GM12878 (cell line): Measurements from ENCODE around the gene LRP3. TPM values are rescaled to one million over a fixed set of nuclear protein-coding genes. Genes with fewer than 3 reads are reported as not detected.

Experiments
- ATAC-seq: fragments of 200-7000 bp; cut with Tn5 transposase; 3 replicates; pipeline ENCODE4 v1.9.1; 2020; ENCODE audit warnings: mild to moderate bottlenecking, moderate library complexity
- BruUV-seq: library from RNA; stranded (reverse); fragments of 400-500 nt; replicated peaks from 2 replicates; lab custom pipeline; 2021; lab: Mats Ljungman, UMichigan
- CTCF ChIA-PET: fragments of 300-600 bp; sonication (Branson Sonifier 250); formaldehyde crosslinking; extraction: SDS; loops from one replicate; lab custom pipeline; 2021; ENCODE audit warnings: inconsistent platforms; lab: Yijun Ruan, JAX
- POLR2A ChIA-PET: fragments of 350-600 bp; formaldehyde crosslinking; extraction: SDS; loops from one replicate; lab custom pipeline; 2021; ENCODE audit warnings: inconsistent platforms; lab: Charles Lee
- RAD21 ChIA-PET: fragments of 300-600 bp; sonication (Branson Sonifier 250); formaldehyde crosslinking; loops from one replicate; lab custom pipeline; 2023; ENCODE audit warnings: antibody characterized with exemption; ENCODE audit not compliant: unreplicated experiment; lab: Charles Lee
- SMC1A ChIA-PET: fragments of 300-600 bp; sonication (Branson Sonifier 250); formaldehyde crosslinking; loops from one replicate; lab custom pipeline; 2023; ENCODE audit not compliant: unreplicated experiment, uncharacterized antibody; lab: Charles Lee
- DNase-seq: peaks from one replicate; pipeline ENCODE4 v3.0.0-alpha.2; 2011; ENCODE audit warnings: low read depth, low spot score
- FAIRE-seq: peaks from 3 replicates; lab custom pipeline; 2011; peaks lifted over from hg19 to GRCh38; lab: Jason Lieb, UNC
- H2AFZ ChIP-seq: 2 replicates; pipeline ENCODE4 v1.6.0; 2011; ENCODE audit warnings: low read depth, low read length, control low read depth; ENCODE audit not compliant: control insufficient read depth
- H3K27ac ChIP-seq: 2 replicates; pipeline ENCODE4 v1.5.1; 2011; ENCODE audit warnings: control low read depth; ENCODE audit not compliant: control insufficient read depth, insufficient read depth
- H3K27me3 ChIP-seq, 2 experiments: replicated peaks in 1 of 2; 2 replicates each; pipeline versions ENCODE4 v1.6.0 to v1.6.1; 2011; ENCODE audit warnings: low read length in 1 of 2; ENCODE audit not compliant: control insufficient read depth in 2 of 2, insufficient read depth in 2 of 2
- H3K36me3 ChIP-seq, 2 experiments: 2 replicates each; pipeline ENCODE4 v1.5.1; 2011; ENCODE audit warnings: low read length in 1 of 2; ENCODE audit not compliant: control insufficient read depth in 2 of 2, insufficient read depth in 2 of 2
- H3K4me1 ChIP-seq: 2 replicates; pipeline ENCODE4 v1.6.1; 2011; ENCODE audit warnings: mild to moderate bottlenecking, low read length, moderate library complexity, mixed read lengths; ENCODE audit not compliant: control insufficient read depth, insufficient read depth
- H3K4me2 ChIP-seq: 2 replicates; pipeline ENCODE4 v1.6.0; 2011; ENCODE audit warnings: control low read depth; ENCODE audit not compliant: control insufficient read depth, insufficient read depth
- H3K4me3 ChIP-seq: fragments of 200-600 bp; sonication (generic); 2 replicates; pipeline ENCODE4 v1.5.1; 2016
- H3K79me2 ChIP-seq: 2 replicates; pipeline ENCODE4 v1.6.0; 2011; ENCODE audit warnings: low read length; ENCODE audit not compliant: control insufficient read depth, insufficient read depth
- H3K9ac ChIP-seq: 2 replicates; pipeline ENCODE4 v1.8.0; 2011; ENCODE audit warnings: low read length, control low read depth, mixed read lengths; ENCODE audit not compliant: control insufficient read depth, insufficient read depth
- H3K9me3 ChIP-seq: replicated peaks from 3 replicates; pipeline ENCODE4 v1.5.1; 2011; ENCODE audit warnings: mild to moderate bottlenecking, low read length; ENCODE audit not compliant: control insufficient read depth, insufficient read depth
- H4K20me1 ChIP-seq: 2 replicates; pipeline ENCODE4 v1.6.0; 2011; ENCODE audit not compliant: control insufficient read depth, insufficient read depth
- BMI1 ChIP-seq: fragments of 450-650 bp; IDR thresholded peaks from 2 replicates; pipeline ENCODE4 v1.6.1; 2016; ENCODE audit warnings: mild to moderate bottlenecking, moderate library complexity, borderline replicate concordance
- CHD2 ChIP-seq: IDR thresholded peaks from 2 replicates; pipeline ENCODE4 v1.6.1; 2011; ENCODE audit warnings: low read depth, low read length, improper control_type of control experiment, borderline replicate concordance
- EED ChIP-seq: sonication (generic); IDR thresholded peaks from 2 replicates; pipeline ENCODE4 v1.6.1; 2016; ENCODE audit warnings: antibody characterized with exemption, low read depth
- KDM1A ChIP-seq: fragments of 200-600 bp; sonication (generic); IDR thresholded peaks from 2 replicates; pipeline ENCODE4 v1.6.1; 2016; ENCODE audit warnings: borderline replicate concordance
- KLF5 ChIP-seq: fragments of 450-650 bp; IDR thresholded peaks from 2 replicates; pipeline ENCODE4 v1.6.1; 2014; ENCODE audit warnings: mild to moderate bottlenecking; ENCODE audit not compliant: partially characterized antibody
- NFXL1 ChIP-seq: fragments of 450-650 bp; IDR thresholded peaks from 2 replicates; pipeline ENCODE4 v1.6.1; 2017; ENCODE audit warnings: antibody characterized with exemption, mild to moderate bottlenecking, borderline replicate concordance
- NR2C1 ChIP-seq: fragments of 450-650 bp; IDR thresholded peaks from 2 replicates; pipeline ENCODE4 v1.6.1; 2017; ENCODE audit warnings: antibody characterized with exemption, mild to moderate bottlenecking, moderate library complexity
- RAD51 ChIP-seq: fragments of 450-650 bp; IDR thresholded peaks from 2 replicates; pipeline ENCODE4 v1.6.1; 2016; ENCODE audit warnings: moderate library complexity, mild to moderate bottlenecking, inconsistent platforms
- SMARCA5 ChIP-seq: fragments of 450-650 bp; IDR thresholded peaks from 2 replicates; pipeline ENCODE4 v1.6.1; 2017; ENCODE audit warnings: mild to moderate bottlenecking
- SREBF1 ChIP-seq: IDR thresholded peaks from 2 replicates; pipeline ENCODE4 v1.6.1; 2012; ENCODE audit warnings: mild to moderate bottlenecking, low read length
- SREBF2 ChIP-seq: IDR thresholded peaks from 2 replicates; pipeline ENCODE4 v1.6.1; 2012; ENCODE audit warnings: mild to moderate bottlenecking, low read length
- SUPT20H ChIP-seq: IDR thresholded peaks from 2 replicates; pipeline ENCODE4 v1.6.1; 2011; ENCODE audit warnings: low read depth, mild to moderate bottlenecking, low read length, moderate library complexity, borderline replicate concordance; ENCODE audit not compliant: control insufficient read depth
- TCF12 ChIP-seq: IDR thresholded peaks from 2 replicates; pipeline ENCODE4 v1.6.1; 2011; ENCODE audit warnings: low read depth, mild to moderate bottlenecking, low read length
- WGBS: methylation state at CpG from one replicate; pipeline ENCODE4 v1.1.6; 2016; ENCODE audit warnings: low lambda C conversion rate; ENCODE audit not compliant: insufficient replicate concordance, insufficient coverage; ENCODE audit errors: missing lambda C conversion rate; 5-methylcytosine and 5-hydroxymethylcytosine counted together
- in situ Hi-C: fragments of 300-500 bp; cut with MboI; formaldehyde crosslinking; loops from 9 replicates; pipeline ENCODE4 v1.14.3; 2018; ENCODE audit warnings: mixed read lengths
- intact Hi-C: fragments of 100-400 bp; cut with micrococcal nuclease; formaldehyde crosslinking; loops from one replicate; pipeline ENCODE4 v1.14.2; 2022; ENCODE audit not compliant: unreplicated experiment
- polyA plus RNA-seq, 11 experiments: library from polyadenylated mRNA; depleted of rRNA in 4 of 11; unstranded in 6 of 11; stranded (reverse) in 5 of 11; fragments of >200 nt; fragmentation: Nextera tagmentation in 4 of 11; fragmentation: Illumina TruSeq in 1 of 11; extraction: Ambion mirVana in 4 of 11; extraction: Trizol in 1 of 11; gene quantifications; 1 replicate in 1 of 11; 2 replicates in 10 of 11; pipeline versions ENCODE4 v1.2.1 to v1.2.3, GENCODE V29; 2011 to 2016; ENCODE audit warnings: inconsistent platforms in 2 of 11, missing spikeins in 2 of 11, low read depth in 1 of 11
- total RNA-seq, 4 experiments: library from RNA; depleted of rRNA in 3 of 4; stranded (reverse); fragments of >200 nt in 3 of 4; fragmentation: Illumina TruSeq in 1 of 4; extraction: Trizol in 1 of 4; gene quantifications; 2 replicates each; pipeline versions ENCODE4 v1.2.1 to v1.2.3, GENCODE V29; 2013 to 2021
- TF ChIP-seq, protein P1 (sequence below): fragments of 450-650 bp; formaldehyde crosslinking; IDR thresholded peaks from 2 replicates; pipeline ENCODE4 v1.4.0; 2020; ENCODE audit warnings: mild to moderate bottlenecking, moderate library complexity

LRP3 gene
- total and polyA plus RNA-seq, 10 of the 15 experiments (the other 5 are each of a cell fraction or from before 2014, with no cell fraction given) = 0.12 to 3.2 (median 0.64) TPM; not detected in 2

DNA sequence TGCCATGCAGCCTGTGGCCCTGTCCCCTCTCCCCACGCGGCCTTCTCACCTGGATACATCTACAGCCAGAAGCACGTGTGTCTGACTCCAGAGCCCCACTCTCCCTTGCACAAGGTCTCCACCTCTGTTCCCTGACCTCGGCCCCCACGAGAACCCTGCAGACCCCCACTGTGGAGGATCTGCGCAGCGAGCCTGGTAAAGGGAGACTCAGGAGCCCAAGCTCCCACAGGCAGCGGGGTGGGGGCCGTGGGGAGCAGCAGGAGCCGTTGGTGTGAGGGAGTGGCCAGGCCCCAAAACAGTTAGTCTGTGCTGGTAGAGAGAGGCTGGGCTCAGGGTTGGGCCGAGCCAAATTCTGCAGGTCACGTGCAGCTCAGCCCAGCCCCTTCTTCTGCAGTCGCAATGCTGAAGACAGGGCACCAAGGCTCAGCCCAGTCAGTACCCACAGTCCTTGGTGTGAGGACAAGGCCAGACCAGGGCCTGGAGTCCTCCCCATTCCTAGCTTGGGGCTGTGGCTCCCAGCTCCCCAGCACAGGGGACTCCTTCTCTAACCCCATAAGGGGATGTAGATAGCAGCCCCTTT lies 60.2 kb downstream of the LRP3 start:
- H3K4me3 ChIP-seq = no peak overlapping the region
- no peak overlapping the region for H3K9ac ChIP-seq
- ATAC-seq (no peak), DNase-seq (no peak), FAIRE-seq (no peak)
- no peaks in the 10 kb centered on the region for H3K79me2 ChIP-seq
- H3K27me3 ChIP-seq = no peaks in the 10 kb centered on the region
- CTCF ChIA-PET = no interaction called here
- no peak overlapping the region for H3K4me2 ChIP-seq
- H3K27ac ChIP-seq = no peak overlapping the region
- H3K4me1 ChIP-seq = no peaks in the 10 kb centered on the region
- no peak for TF ChIP-seq RAD51
- TF ChIP-seq, protein P1, sequence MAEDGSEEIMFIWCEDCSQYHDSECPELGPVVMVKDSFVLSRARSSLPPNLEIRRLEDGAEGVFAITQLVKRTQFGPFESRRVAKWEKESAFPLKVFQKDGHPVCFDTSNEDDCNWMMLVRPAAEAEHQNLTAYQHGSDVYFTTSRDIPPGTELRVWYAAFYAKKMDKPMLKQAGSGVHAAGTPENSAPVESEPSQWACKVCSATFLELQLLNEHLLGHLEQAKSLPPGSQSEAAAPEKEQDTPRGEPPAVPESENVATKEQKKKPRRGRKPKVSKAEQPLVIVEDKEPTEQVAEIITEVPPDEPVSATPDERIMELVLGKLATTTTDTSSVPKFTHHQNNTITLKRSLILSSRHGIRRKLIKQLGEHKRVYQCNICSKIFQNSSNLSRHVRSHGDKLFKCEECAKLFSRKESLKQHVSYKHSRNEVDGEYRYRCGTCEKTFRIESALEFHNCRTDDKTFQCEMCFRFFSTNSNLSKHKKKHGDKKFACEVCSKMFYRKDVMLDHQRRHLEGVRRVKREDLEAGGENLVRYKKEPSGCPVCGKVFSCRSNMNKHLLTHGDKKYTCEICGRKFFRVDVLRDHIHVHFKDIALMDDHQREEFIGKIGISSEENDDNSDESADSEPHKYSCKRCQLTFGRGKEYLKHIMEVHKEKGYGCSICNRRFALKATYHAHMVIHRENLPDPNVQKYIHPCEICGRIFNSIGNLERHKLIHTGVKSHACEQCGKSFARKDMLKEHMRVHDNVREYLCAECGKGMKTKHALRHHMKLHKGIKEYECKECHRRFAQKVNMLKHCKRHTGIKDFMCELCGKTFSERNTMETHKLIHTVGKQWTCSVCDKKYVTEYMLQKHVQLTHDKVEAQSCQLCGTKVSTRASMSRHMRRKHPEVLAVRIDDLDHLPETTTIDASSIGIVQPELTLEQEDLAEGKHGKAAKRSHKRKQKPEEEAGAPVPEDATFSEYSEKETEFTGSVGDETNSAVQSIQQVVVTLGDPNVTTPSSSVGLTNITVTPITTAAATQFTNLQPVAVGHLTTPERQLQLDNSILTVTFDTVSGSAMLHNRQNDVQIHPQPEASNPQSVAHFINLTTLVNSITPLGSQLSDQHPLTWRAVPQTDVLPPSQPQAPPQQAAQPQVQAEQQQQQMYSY (CRISPR knock-in tag) = no peak
- TF ChIP-seq TCF12 = no peak
- TF ChIP-seq SREBF1 = no peak
- TF ChIP-seq SREBF2 = no peak
- TF ChIP-seq KDM1A = no peak
- TF ChIP-seq EED = no peak
- no peak for TF ChIP-seq SUPT20H
- no peak for TF ChIP-seq NFXL1
- TF ChIP-seq BMI1 = no peak
- no peak for TF ChIP-seq KLF5
- TF ChIP-seq NR2C1 = no peak
- no peak for TF ChIP-seq SMARCA5
- no peak for TF ChIP-seq CHD2
- intact Hi-C loops (no loop called here), in situ Hi-C loops (no loop called here)
- no peaks in the 10 kb centered on the region for H3K9me3 ChIP-seq
- 42% methylated on average over 13 of the region's 13 CpGs for WGBS
- no peaks in the 10 kb centered on the region for H3K36me3 ChIP-seq
- H4K20me1 ChIP-seq = no peaks in the 10 kb centered on the region
- RAD21 ChIA-PET = no interaction called here
- H2AFZ ChIP-seq = no peak overlapping the region
- SMC1A ChIA-PET = no interaction called here
- POLR2A ChIA-PET = no interaction called here
- no TSS peak for BruUV-seq
